SKM-1 treated with dmso at 0.1 percent for 144 hours (cell line): Measurements from ENCODE around the gene SSU72.
"Not testable (repeated sequence)": the region's sequence is repeated elsewhere in the genome, so short reads cannot be mapped to it uniquely, and the experiment has no call there.

Experiments used
- DNase-seq: peaks from one replicate; lab custom pipeline; 2025; ENCODE audit not compliant: unreplicated experiment; lab: John Stamatoyannopoulos, UW

Gene SSU72

GRCh38 chr1:1509465-1509850 lies 65.2 kb downstream of the SSU72 start:
- not testable (repeated sequence) for DNase-seq

GRCh38 chr1:1508775-1509464 lies 65.7 kb downstream of the SSU72 start:
- DNase-seq = not testable (repeated sequence)

- no peak for DNase-seq
Observed at GRCh38 chr1:1507305-1507704, 67.4 kb downstream of the SSU72 start.

GRCh38 chr1:1505801-1506200 lies 68.9 kb downstream of the SSU72 start:
- not testable (repeated sequence) for DNase-seq

GRCh38 chr1:1505366-1505798 lies 69.3 kb downstream of the SSU72 start:
- peak; percentile 10 for DNase-seq

- peak; percentile 46 for DNase-seq
Observed at GRCh38 chr1:1504777-1505365, 69.8 kb downstream of the SSU72 start.

- not testable (repeated sequence) for DNase-seq
Observed at GRCh38 chr1:1495461-1495975, 79.1 kb downstream of the SSU72 start.

GRCh38 chr1:1494311-1494710 lies 80.4 kb downstream of the SSU72 start:
- not testable (repeated sequence) for DNase-seq
